HepG2 (cell line): Measurements from ENCODE around the gene ZNF30.

Source experiments
- HCFC1 ChIP-seq: fragments of 150-350 bp; IDR thresholded peaks from 2 replicates; pipeline ENCODE4 v1.6.1; 2014; ENCODE audit warnings: low read depth, low read length
- KDM3A ChIP-seq: IDR thresholded peaks from 2 replicates; pipeline ENCODE4 v1.6.1; 2018; ENCODE audit warnings: low read depth, missing compliant biosample characterization
- ZNF232 ChIP-seq: sonication (generic); formaldehyde crosslinking; IDR thresholded peaks from 2 replicates; pipeline ENCODE4 v1.4.0; 2020; ENCODE audit warnings: missing genetic modification reagents, borderline replicate concordance
- ZNF780A ChIP-seq: sonication (generic); formaldehyde crosslinking; IDR thresholded peaks from 2 replicates; pipeline ENCODE4 v1.8.0; 2022; ENCODE audit warnings: mild to moderate bottlenecking, missing genetic modification reagents, moderate library complexity

DNA sequence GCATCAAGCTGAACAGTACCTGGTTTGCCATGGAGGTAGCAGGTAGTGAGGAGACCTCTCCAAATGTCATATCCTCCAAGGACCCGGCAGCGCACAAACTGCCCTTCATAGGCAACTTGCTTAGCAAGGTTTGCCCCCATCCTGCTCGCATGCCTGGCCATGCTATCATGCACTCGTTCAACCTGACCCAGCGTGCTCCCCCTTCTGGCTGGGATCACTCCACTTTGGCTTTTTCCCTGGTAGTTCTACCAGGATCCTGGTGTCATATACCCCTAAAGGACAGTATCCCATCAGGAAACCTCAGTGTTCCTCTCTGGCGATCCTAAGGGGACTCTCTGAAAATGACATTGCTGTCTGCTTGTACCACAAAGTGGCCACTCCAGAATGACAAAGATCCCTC lies 38.6 kb upstream of the ZNF30 start:
- no peak for TF ChIP-seq HCFC1
- TF ChIP-seq KDM3A (CRISPR knock-in tag) = no peak
- no peak for TF ChIP-seq ZNF232 (CRISPR knock-in tag)
- no peak for TF ChIP-seq ZNF780A (CRISPR knock-in tag)
